GM21515 (cell line): ENCODE data around the gene ZBTB7C.

Experiments used
- ATAC-seq: cut with Tn5 transposase; IDR thresholded peaks from one replicate; pipeline ENCODE4 v1.9.1; 2021; ENCODE audit not compliant: unreplicated experiment

ZBTB7C gene

GRCh38 chr18:48171490-48172188 is 237.5 kb downstream of the ZBTB7C start:
- no peak for ATAC-seq

GRCh38 chr18:48170651-48171050 is 238.5 kb downstream of the ZBTB7C start:
- ATAC-seq: no peak

- no peak for ATAC-seq
These were observed 240.3 kb downstream of the ZBTB7C start for GRCh38 chr18:48168861-48169260.

- no peak for ATAC-seq
These were observed 241.3 kb downstream of the ZBTB7C start for GRCh38 chr18:48167897-48168253.

GRCh38 chr18:48166336-48166875 is 242.8 kb downstream of the ZBTB7C start:
- no peak for ATAC-seq

- ATAC-seq: no peak
These were observed 243.9 kb downstream of the ZBTB7C start for GRCh38 chr18:48165111-48165866.

- ATAC-seq: no peak
These were observed 244.5 kb downstream of the ZBTB7C start for GRCh38 chr18:48164701-48165100.

GRCh38 chr18:48164116-48164515 is 245.1 kb downstream of the ZBTB7C start:
- ATAC-seq: no peak

GRCh38 chr18:48163738-48164115 is 245.5 kb downstream of the ZBTB7C start:
- no peak for ATAC-seq

GRCh38 chr18:48162956-48163737 is 246.0 kb downstream of the ZBTB7C start:
- no peak for ATAC-seq

GRCh38 chr18:48161911-48162698 is 247.1 kb downstream of the ZBTB7C start:
- peak; percentile 42 for ATAC-seq

GRCh38 chr18:48161191-48161910 is 247.8 kb downstream of the ZBTB7C start:
- peak; percentile 81 for ATAC-seq

GRCh38 chr18:48160622-48161021 is 248.6 kb downstream of the ZBTB7C start:
- no peak for ATAC-seq

- ATAC-seq: no peak
These were observed 249.4 kb downstream of the ZBTB7C start for GRCh38 chr18:48159816-48160215.

- no peak for ATAC-seq
These were observed 250.5 kb downstream of the ZBTB7C start for GRCh38 chr18:48158721-48159120.

GRCh38 chr18:48157956-48158355 is 251.2 kb downstream of the ZBTB7C start:
- ATAC-seq: no peak

GRCh38 chr18:48155856-48156255 is 253.3 kb downstream of the ZBTB7C start:
- no peak for ATAC-seq

GRCh38 chr18:48154828-48155227 is 254.4 kb downstream of the ZBTB7C start:
- no peak for ATAC-seq

- ATAC-seq: no peak
These were observed 255.3 kb downstream of the ZBTB7C start for GRCh38 chr18:48153613-48154481.
